ENCODE results near the gene OSBPL10. TPM values are rescaled to one million over a fixed set of nuclear protein-coding genes. Genes with fewer than 3 reads are reported as not detected.

Gene OSBPL10
- total and polyA plus RNA-seq, 2 of the 8 experiments (the other 6 are each of a cell fraction or from before 2014, with no cell fraction given), result 26.2 to 86.7 TPM

- Histone ChIP-seq H3K9me3 (ENCODE audit: insufficient read depth in 2 of 2, low read depth in 1 of 2, low read length in 1 of 2) (peaks cover 7 to 8% of the 10 kb centered on the region in 2 experiments), H3K79me1 (ENCODE audit: low read depth, low read length) (peaks cover 9% of the 10 kb centered on the region), H2AK5ac (ENCODE audit: low read depth, low read length) (peak overlapping the region; percentile 96; the same call in 1 of the 2 replicates), H2BK20ac (ENCODE audit: low read length) (peak overlapping the region; percentile 54; the same call in 1 of the 2 replicates), H3K23ac (ENCODE audit: insufficient read length) (no peak overlapping the region), H3K14ac (ENCODE audit: insufficient read length) (no peak overlapping the region), H2BK15ac (ENCODE audit: low read length) (no peak overlapping the region), H2BK120ac (replicated peaks; ENCODE audit: low read depth, low read length) (no peak overlapping the region), H3K27ac (ENCODE audit: low read depth, low read length) (peak overlapping the region; percentile 31; the same call in 1 of the 2 replicates), H4K91ac (replicated peaks; ENCODE audit: insufficient read length, low read length) (peak overlapping the region; percentile 45), H3K27me3 (replicated peaks in 1 of 4; ENCODE audit: control insufficient read depth in 3 of 4, extremely low read depth in 1 of 4, insufficient read depth in 3 of 4, low read length in 3 of 4) (no peaks in the 10 kb centered on the region), H3K18ac (ENCODE audit: extremely low read depth, low read length) (no peak overlapping the region; the same call in 1 of the 2 replicates), H3K56ac (replicated peaks; ENCODE audit: insufficient read length, low read depth, low read length) (no peak overlapping the region), H4K8ac (ENCODE audit: extremely low read depth, insufficient read depth, low read length) (no peak overlapping the region; the same call in 1 of the 2 replicates), H3K4me3 (ENCODE audit: extremely low read depth in 1 of 4, insufficient read depth in 2 of 4, low read depth in 3 of 4, low read length in 4 of 4) (no peak overlapping the region), H3K23me2 (ENCODE audit: low read depth, low read length) (no peaks in the 10 kb centered on the region), H3K4me1 (replicated peaks in 1 of 4; ENCODE audit: control insufficient read depth in 3 of 4, insufficient read depth in 4 of 4, low read length in 3 of 4) (peaks cover 6 to 25% (median 20%) of the 10 kb centered on the region in 4 experiments), H3K36me3 (ENCODE audit: control insufficient read depth in 2 of 4, insufficient read depth in 4 of 4, low read length in 3 of 4) (peaks cover 0 to 8% (median 3%) of the 10 kb centered on the region in 4 experiments; a peak in 2 of 8 replicates), H2BK5ac (ENCODE audit: low read depth, low read length) (peak overlapping the region; percentile 53), H4K20me1 (replicated peaks in 1 of 2; ENCODE audit: control insufficient read depth in 1 of 2, insufficient read depth in 2 of 2, low read length in 2 of 2) (no peaks in the 10 kb centered on the region), H3K9ac (replicated peaks in 1 of 4; ENCODE audit: extremely low read depth in 1 of 4, low read depth in 3 of 4, low read length in 3 of 4) (no peak overlapping the region), H3K4ac (replicated peaks; ENCODE audit: insufficient read length, low read depth, low read length) (no peak overlapping the region), H2BK12ac (ENCODE audit: low read depth, low read length) (0 out of 2 replicates have a peak overlapping the region, but pooled peaks have one; percentile 69), H2AFZ (ENCODE audit: low read length) (no peak overlapping the region), H3K79me2 (ENCODE audit: control insufficient read depth in 1 of 2, insufficient read depth in 2 of 2, low read length in 2 of 2) (peaks cover 14 to 85% of the 10 kb centered on the region in 2 experiments), H4K5ac (ENCODE audit: insufficient read length, low read depth, low read length) (no peak overlapping the region), H3K4me2 (ENCODE audit: insufficient read depth in 1 of 2, low read depth in 2 of 2, low read length in 2 of 2) (peak overlapping the region in 1 of 2 experiments; percentile 62; a peak in 2 of 4 replicates)
- ChIA-PET CTCF (ENCODE audit: partially characterized antibody) (interaction anchor here (0.7 to 1.5 kb wide), 4 partner anchors 11 to 235 kb away, joined by 3 to 4 read pairs (median 3); no protein-coding TSS in a partner anchor), POLR2A (ENCODE audit: partially characterized antibody) (interaction anchor here (0.9 kb wide), 1 partner anchor 10 kb away, joined by 4 read pairs; no protein-coding TSS in a partner anchor)
- WGBS, 2 experiments (ENCODE audit: extremely low coverage in 1 of 2, insufficient coverage in 1 of 2, insufficient read length in 1 of 2, insufficient replicate concordance in 2 of 2, low coverage in 1 of 2, low lambda C conversion rate in 2 of 2, missing lambda C conversion rate in 1 of 2), result 82% methylated on average over 5 of the region's 5 CpGs; no CpG with 5 or more reads in 1 of the 2 experiments
- no peak for DNase-seq (ENCODE audit: low read depth in 1 of 2, low spot score in 2 of 2)
- no peak for FAIRE-seq
- no peak for TF ChIP-seq KDM4A (IDR thresholded peaks at IDR 0.05; ENCODE audit: low read depth, low read length, severe bottlenecking)
- no peak for TF ChIP-seq SIN3A (conservative IDR thresholded peaks at IDR 0.05 in 1 of 2, IDR thresholded peaks at IDR 0.05 in 1 of 2; ENCODE audit: low read depth in 1 of 2, low read length in 2 of 2)
- no peak for TF ChIP-seq YY1 (IDR thresholded peaks at IDR 0.05; ENCODE audit: low read depth, low read length)
- TF ChIP-seq TBP (IDR thresholded peaks at IDR 0.05; ENCODE audit: low read depth, low read length), result no peak
- TF ChIP-seq TCF12 (IDR thresholded peaks at IDR 0.05; ENCODE audit: low read depth, low read length), result no peak
- no peak for TF ChIP-seq BRCA1 (IDR thresholded peaks at IDR 0.05; ENCODE audit: low read depth, low read length)
- no peak for TF ChIP-seq MAFK (IDR thresholded peaks at IDR 0.05; ENCODE audit: low read depth, low read length)
- TF ChIP-seq CEBPB (IDR thresholded peaks at IDR 0.05; ENCODE audit: low read depth, low read length), result no peak
- no peak for TF ChIP-seq SP1 (IDR thresholded peaks at IDR 0.05; ENCODE audit: low read depth, low read length)
- no peak for TF ChIP-seq CREB1 (IDR thresholded peaks at IDR 0.05)
- TF ChIP-seq MAX (IDR thresholded peaks at IDR 0.05), result no peak
Observed at GRCh38 chr3:31918179-31919150, 62.6 kb downstream of the OSBPL10 start.
